HepG2 (cell line): ENCODE results near the gene NTN5. TPM values are rescaled to one million over a fixed set of nuclear protein-coding genes. Genes with fewer than 3 reads are reported as not detected.

Source experiments
- ASH2L ChIP-seq: fragments of 300-600, 200-600 bp; sonication (generic); IDR thresholded peaks from 2 replicates; pipeline ENCODE4 v1.7.0; 2017; ENCODE audit warnings: low read depth, mild to moderate bottlenecking, moderate library complexity, mixed read lengths, low read length; ENCODE audit not compliant: insufficient read length
- CAMTA2 ChIP-seq: sonication (generic); formaldehyde crosslinking; IDR thresholded peaks from 2 replicates; pipeline ENCODE4 v1.4.0; 2020; ENCODE audit warnings: mild to moderate bottlenecking, missing genetic modification reagents, borderline replicate concordance
- E2F2 ChIP-seq: sonication (generic); formaldehyde crosslinking; IDR thresholded peaks from 2 replicates; pipeline ENCODE4 v1.4.0; 2020; ENCODE audit warnings: missing genetic modification reagents, borderline replicate concordance
- EHMT2 ChIP-seq: fragments of 200-600 bp; sonication (generic); IDR thresholded peaks from 2 replicates; pipeline ENCODE4 v1.7.0; 2017; ENCODE audit warnings: antibody characterized with exemption, low read depth, low read length, borderline replicate concordance
- FUBP1 ChIP-seq: sonication (generic); formaldehyde crosslinking; IDR thresholded peaks from 2 replicates; pipeline ENCODE4 v1.5.1; 2020; ENCODE audit warnings: missing genetic modification reagents, mild to moderate bottlenecking, borderline replicate concordance
- HDAC1 ChIP-seq: sonication (generic); formaldehyde crosslinking; IDR thresholded peaks from 2 replicates; pipeline ENCODE4 v1.5.1; 2020; ENCODE audit warnings: mild to moderate bottlenecking, missing genetic modification reagents
- KDM5A ChIP-seq: fragments of 200-600 bp; sonication (generic); IDR thresholded peaks from 2 replicates; pipeline ENCODE4 v1.7.0; 2018; ENCODE audit warnings: antibody characterized with exemption, mild to moderate bottlenecking, low read length, borderline replicate concordance
- KDM5B ChIP-seq: sonication (generic); formaldehyde crosslinking; IDR thresholded peaks from 2 replicates; pipeline ENCODE4 v1.4.0; 2020; ENCODE audit warnings: missing genetic modification reagents, mild to moderate bottlenecking, borderline replicate concordance
- MEF2D ChIP-seq: sonication (generic); formaldehyde crosslinking; IDR thresholded peaks from 2 replicates; pipeline ENCODE4 v1.5.1; 2020; ENCODE audit warnings: mild to moderate bottlenecking, missing genetic modification reagents
- TEAD3 ChIP-seq: optimal IDR thresholded peaks from 2 replicates; pipeline ENCODE3; 2016; ENCODE audit warnings: borderline replicate concordance
- ZBTB42 ChIP-seq: sonication (generic); formaldehyde crosslinking; IDR thresholded peaks from 2 replicates; pipeline ENCODE4 v1.5.0; 2020; ENCODE audit warnings: mild to moderate bottlenecking, missing genetic modification reagents
- ZFP37 ChIP-seq: sonication (generic); formaldehyde crosslinking; IDR thresholded peaks from 2 replicates; pipeline ENCODE4 v1.4.0; 2020; ENCODE audit warnings: missing genetic modification reagents, borderline replicate concordance
- ZFP90 ChIP-seq: sonication (generic); formaldehyde crosslinking; IDR thresholded peaks from 2 replicates; pipeline ENCODE4 v1.8.0; 2022; ENCODE audit warnings: missing genetic modification reagents, mild to moderate bottlenecking, inconsistent platforms, borderline replicate concordance
- ZMAT5 ChIP-seq: sonication (generic); formaldehyde crosslinking; IDR thresholded peaks from 2 replicates; pipeline ENCODE4 v1.5.0; 2020; ENCODE audit warnings: mild to moderate bottlenecking, low read depth, missing genetic modification reagents, borderline replicate concordance
- ZNF556 ChIP-seq: sonication (generic); formaldehyde crosslinking; IDR thresholded peaks from 2 replicates; pipeline ENCODE4 v1.4.0; 2020; ENCODE audit warnings: mild to moderate bottlenecking, missing genetic modification reagents, borderline replicate concordance
- ZNF564 ChIP-seq: sonication (generic); formaldehyde crosslinking; IDR thresholded peaks from 2 replicates; pipeline ENCODE4 v1.8.1; 2023; ENCODE audit warnings: mild to moderate bottlenecking, missing genetic modification reagents
- ZNF576 ChIP-seq: sonication (generic); formaldehyde crosslinking; IDR thresholded peaks from 2 replicates; pipeline ENCODE4 v1.4.0; 2020; ENCODE audit warnings: mild to moderate bottlenecking, missing genetic modification reagents
- ZNF704 ChIP-seq: sonication (generic); formaldehyde crosslinking; IDR thresholded peaks from 2 replicates; pipeline ENCODE4 v1.8.1; 2023; ENCODE audit warnings: mild to moderate bottlenecking, inconsistent platforms, moderate library complexity, missing genetic modification reagents, borderline replicate concordance
- ZNF841 ChIP-seq: sonication (generic); formaldehyde crosslinking; IDR thresholded peaks from 2 replicates; pipeline ENCODE4 v1.8.1; 2023; ENCODE audit warnings: missing genetic modification reagents, borderline replicate concordance
- ZNF891 ChIP-seq: sonication (generic); formaldehyde crosslinking; IDR thresholded peaks from 2 replicates; pipeline ENCODE4 v1.5.0; 2020; ENCODE audit warnings: mild to moderate bottlenecking, missing genetic modification reagents
- ZSCAN22 ChIP-seq: sonication (generic); formaldehyde crosslinking; IDR thresholded peaks from 2 replicates; pipeline ENCODE4 v1.4.0; 2020; ENCODE audit warnings: mild to moderate bottlenecking, missing genetic modification reagents
- polyA plus RNA-seq, 8 experiments: library from polyadenylated mRNA; depleted of rRNA in 3 of 8; stranded (reverse) in 7 of 8; unstranded in 1 of 8; fragments of >200 nt; fragmentation: Illumina TruSeq in 4 of 8; extraction: Trizol in 4 of 8; gene quantifications; 2 replicates each; pipeline versions ENCODE4 v1.2.1 to v1.2.3, GENCODE V29; 2011 to 2016; ENCODE audit warnings: low read depth in 4 of 8, missing spikeins in 1 of 8, mixed read lengths in 1 of 8; ENCODE audit not compliant: insufficient read depth in 1 of 8
- total RNA-seq, 5 experiments: library from RNA; depleted of rRNA; stranded (reverse); fragments of >200 nt; fragmentation: Illumina TruSeq; extraction: Trizol; gene quantifications; 2 replicates each; pipeline ENCODE4 v1.2.3, GENCODE V29; 2016; ENCODE audit warnings: low read depth in 1 of 5
- TF ChIP-seq, protein P1 (sequence below): sonication (generic); formaldehyde crosslinking; IDR thresholded peaks from 2 replicates; pipeline ENCODE4 v1.8.0; 2023; ENCODE audit warnings: mild to moderate bottlenecking, missing genetic modification reagents

NTN5 gene
- total and polyA plus RNA-seq, 2 of the 13 experiments (the other 11 are each of a cell fraction or from before 2014, with no cell fraction given): 0.05 TPM; not detected in 1

DNA sequence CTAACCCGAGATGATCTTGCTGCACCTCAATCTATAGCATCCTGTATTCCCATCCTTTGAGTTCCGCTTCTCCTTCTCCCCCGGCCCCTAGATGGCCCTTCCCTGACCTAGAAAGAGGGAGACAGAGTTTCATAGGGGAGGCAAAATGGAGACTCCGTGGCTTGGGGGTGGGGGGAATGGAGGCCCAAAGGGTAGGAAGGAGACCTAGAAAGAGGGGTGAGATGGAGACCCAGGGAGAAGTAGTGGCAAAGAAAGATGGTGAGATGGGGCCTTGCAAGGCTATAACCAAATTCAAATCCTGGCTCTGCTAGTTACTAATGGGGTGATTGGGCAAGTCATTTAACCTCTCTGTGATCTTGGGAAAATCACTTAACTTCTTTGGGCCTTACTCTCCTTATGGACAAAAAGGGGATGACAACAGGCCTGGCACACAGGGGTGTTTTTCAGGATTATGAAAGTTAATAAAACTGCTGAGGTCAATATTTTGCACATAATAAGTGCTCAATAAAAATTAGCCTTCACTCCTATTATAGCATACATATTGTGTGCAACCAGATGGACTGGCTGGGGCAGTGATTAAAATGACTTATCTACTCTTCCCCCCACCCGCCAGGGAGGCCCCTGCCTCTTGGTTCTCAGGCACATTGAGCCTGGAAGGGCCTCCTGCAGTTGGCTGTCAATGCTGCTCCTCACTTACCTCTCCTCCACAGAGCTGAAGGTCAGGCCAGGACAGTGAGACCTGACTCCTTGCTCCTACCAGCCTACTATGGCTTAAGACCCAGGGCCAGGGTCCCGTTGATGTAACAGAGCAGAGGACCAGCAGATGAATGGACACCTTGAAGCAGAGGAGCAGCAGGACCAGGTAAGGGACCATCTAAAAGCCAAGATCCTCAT is 52.9 kb downstream of the NTN5 start (continued):
- TF ChIP-seq, protein P1, sequence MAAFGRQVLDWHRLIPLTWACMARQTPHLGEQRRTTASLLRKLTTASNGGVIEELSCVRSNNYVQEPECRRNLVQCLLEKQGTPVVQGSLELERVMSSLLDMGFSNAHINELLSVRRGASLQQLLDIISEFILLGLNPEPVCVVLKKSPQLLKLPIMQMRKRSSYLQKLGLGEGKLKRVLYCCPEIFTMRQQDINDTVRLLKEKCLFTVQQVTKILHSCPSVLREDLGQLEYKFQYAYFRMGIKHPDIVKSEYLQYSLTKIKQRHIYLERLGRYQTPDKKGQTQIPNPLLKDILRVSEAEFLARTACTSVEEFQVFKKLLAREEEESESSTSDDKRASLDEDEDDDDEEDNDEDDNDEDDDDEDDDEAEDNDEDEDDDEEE: peak; percentile 8; the same call in 1 of the 2 replicates
- TF ChIP-seq HDAC1 (CRISPR knock-in tag): no peak
- no peak for TF ChIP-seq EHMT2
- no peak for TF ChIP-seq ZNF556
- no peak for TF ChIP-seq KDM5A
- TF ChIP-seq FUBP1 (CRISPR knock-in tag): no peak
- TF ChIP-seq ZBTB42 (CRISPR knock-in tag): no peak
- no peak for TF ChIP-seq ZMAT5 (CRISPR knock-in tag)
- no peak for TF ChIP-seq MEF2D (CRISPR knock-in tag)
- TF ChIP-seq ZNF704 (CRISPR knock-in tag): 0 out of 2 replicates have a peak, but pooled peaks have one; percentile 41
- peak; percentile 10; the same call in 1 of the 2 replicates for TF ChIP-seq ZSCAN22 (CRISPR knock-in tag)
- no peak for TF ChIP-seq ZNF576 (CRISPR knock-in tag)
- TF ChIP-seq ZFP90 (CRISPR knock-in tag): no peak
- peak; percentile 2 for TF ChIP-seq ASH2L
- no peak for TF ChIP-seq ZFP37 (CRISPR knock-in tag)
- TF ChIP-seq KDM5B (CRISPR knock-in tag): no peak
- TF ChIP-seq TEAD3 (CRISPR knock-in tag): no peak
- TF ChIP-seq ZNF564 (CRISPR knock-in tag): no peak
- TF ChIP-seq ZNF841 (CRISPR knock-in tag): no peak
- TF ChIP-seq ZNF891 (CRISPR knock-in tag): no peak
- TF ChIP-seq CAMTA2: no peak
- TF ChIP-seq E2F2 (CRISPR knock-in tag): no peak
